ENCODE results near the gene HOXC5. TPM values are rescaled to one million over a fixed set of nuclear protein-coding genes. Genes with fewer than 3 reads are reported as not detected.

HOXC5 gene
- total RNA-seq, 1 experiment from 2014 or later, result not detected

- H3K27me3 Mint-ChIP-seq (ENCODE audit: unreplicated experiment), result peaks cover 100% of the 10 kb centered on the region
- no peak for TF ChIP-seq CTCF (IDR thresholded peaks at IDR 0.05; ENCODE audit: unreplicated experiment)
- CTCF ChIA-PET, result no interaction called here
Observed at GRCh38 chr12:54046809-54047159, 13.9 kb downstream of the HOXC5 start.

GRCh38 chr12:54047160-54047963 is 14.5 kb downstream of the HOXC5 start:
- CTCF ChIA-PET, result interaction anchor here (1.1 kb wide), 1 partner anchor 91 kb away, joined by 3 read pairs; no protein-coding TSS in a partner anchor
- H3K27ac Mint-ChIP-seq (ENCODE audit: unreplicated experiment), result no peak overlapping the region
- DNase-seq, result no peak
- no peaks in the 10 kb centered on the region for H3K36me3 Mint-ChIP-seq (ENCODE audit: insufficient read depth, unreplicated experiment)
- peaks cover 100% of the 10 kb centered on the region for H3K27me3 Mint-ChIP-seq (ENCODE audit: unreplicated experiment)
- TF ChIP-seq CTCF (IDR thresholded peaks at IDR 0.05; ENCODE audit: unreplicated experiment), result no peak
- no peaks in the 10 kb centered on the region for H3K9me3 Mint-ChIP-seq (ENCODE audit: low read depth, unreplicated experiment)
- H3K4me3 Mint-ChIP-seq (ENCODE audit: low read depth, unreplicated experiment), result no peak overlapping the region
- no TSS peak for BruUV-seq (replicated peaks)
- intact Hi-C loops (cut with micrococcal nuclease; ENCODE audit: unreplicated experiment), result no loop called here
- no peaks in the 10 kb centered on the region for H3K4me1 Mint-ChIP-seq (ENCODE audit: low read depth, unreplicated experiment)

More at GRCh38 chr12:54046809-54047159, 13.9 kb downstream of the HOXC5 start:
- intact Hi-C loops (cut with micrococcal nuclease; ENCODE audit: unreplicated experiment), result no loop called here
- H3K4me3 Mint-ChIP-seq (ENCODE audit: low read depth, unreplicated experiment), result no peak overlapping the region
- DNase-seq, result no peak
- H3K9me3 Mint-ChIP-seq (ENCODE audit: low read depth, unreplicated experiment), result no peaks in the 10 kb centered on the region
- no TSS peak for BruUV-seq (replicated peaks)
- no peaks in the 10 kb centered on the region for H3K4me1 Mint-ChIP-seq (ENCODE audit: low read depth, unreplicated experiment)
- H3K27ac Mint-ChIP-seq (ENCODE audit: unreplicated experiment), result no peak overlapping the region
- H3K36me3 Mint-ChIP-seq (ENCODE audit: insufficient read depth, unreplicated experiment), result no peaks in the 10 kb centered on the region

GRCh38 chr12:54047964-54048303 is 15.1 kb downstream of the HOXC5 start:
- Mint-ChIP-seq H3K27me3 (ENCODE audit: unreplicated experiment) (peaks cover 100% of the 10 kb centered on the region), H3K9me3 (ENCODE audit: low read depth, unreplicated experiment) (no peaks in the 10 kb centered on the region), H3K4me1 (ENCODE audit: low read depth, unreplicated experiment) (no peaks in the 10 kb centered on the region), H3K36me3 (ENCODE audit: insufficient read depth, unreplicated experiment) (no peaks in the 10 kb centered on the region), H3K4me3 (ENCODE audit: low read depth, unreplicated experiment) (no peak overlapping the region), H3K27ac (ENCODE audit: unreplicated experiment) (no peak overlapping the region)
- intact Hi-C loops (cut with micrococcal nuclease; ENCODE audit: unreplicated experiment), result no loop called here
- no peak for DNase-seq
- BruUV-seq (replicated peaks), result no TSS peak
- CTCF ChIA-PET, result interaction anchor here (1.1 kb wide), 1 partner anchor 91 kb away, joined by 3 read pairs; no protein-coding TSS in a partner anchor
- TF ChIP-seq CTCF (IDR thresholded peaks at IDR 0.05; ENCODE audit: unreplicated experiment), result no peak

- no TSS peak for BruUV-seq (replicated peaks)
- DNase-seq, result no peak
- Mint-ChIP-seq H3K9me3 (ENCODE audit: low read depth, unreplicated experiment) (no peaks in the 10 kb centered on the region), H3K27ac (ENCODE audit: unreplicated experiment) (no peak overlapping the region), H3K4me3 (ENCODE audit: low read depth, unreplicated experiment) (no peak overlapping the region), H3K27me3 (ENCODE audit: unreplicated experiment) (peaks cover 99% of the 10 kb centered on the region), H3K4me1 (ENCODE audit: low read depth, unreplicated experiment) (no peaks in the 10 kb centered on the region), H3K36me3 (ENCODE audit: insufficient read depth, unreplicated experiment) (peaks cover 3% of the 10 kb centered on the region)
- TF ChIP-seq CTCF (IDR thresholded peaks at IDR 0.05; ENCODE audit: unreplicated experiment), result no peak
- CTCF ChIA-PET, result interaction anchor here (1.1 kb wide), 1 partner anchor 90 kb away, joined by 3 read pairs; no protein-coding TSS in a partner anchor
- intact Hi-C loops (cut with micrococcal nuclease; ENCODE audit: unreplicated experiment), result no loop called here
Observed at GRCh38 chr12:54048406-54049093, 15.7 kb downstream of the HOXC5 start.
